Measurements from ENCODE around the gene CDH23. TPM values are rescaled to one million over a fixed set of nuclear protein-coding genes. Genes with fewer than 3 reads are reported as not detected.
A peak's percentile ranks its signal among the peaks of the same experiment; 100 is the strongest.

The CDH23 gene
- total RNA-seq, 1 donor from 2014 or later: 1.3 TPM

DNA sequence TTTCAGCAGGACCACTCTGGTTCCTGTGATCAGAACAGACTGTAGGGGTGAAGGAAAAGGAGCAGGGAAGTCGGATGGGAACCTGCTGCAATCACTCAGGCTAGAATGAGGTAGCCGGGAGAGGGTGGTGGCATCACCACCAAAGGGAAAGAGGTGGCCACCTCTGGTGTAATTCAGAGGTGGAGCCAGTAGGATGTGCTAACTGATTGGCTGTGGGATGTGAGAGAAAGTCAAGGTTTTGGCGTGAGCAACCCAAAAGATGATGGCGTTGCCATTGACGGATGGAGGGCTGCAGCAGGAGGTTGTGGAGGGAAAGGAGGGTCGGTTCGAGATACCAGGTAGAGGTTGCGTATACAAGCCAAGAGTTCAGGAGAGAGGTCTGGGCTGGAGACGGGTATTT, 384.0 kb downstream of the CDH23 start:
- no peak overlapping the region for H3K27ac Mint-ChIP-seq

DNA sequence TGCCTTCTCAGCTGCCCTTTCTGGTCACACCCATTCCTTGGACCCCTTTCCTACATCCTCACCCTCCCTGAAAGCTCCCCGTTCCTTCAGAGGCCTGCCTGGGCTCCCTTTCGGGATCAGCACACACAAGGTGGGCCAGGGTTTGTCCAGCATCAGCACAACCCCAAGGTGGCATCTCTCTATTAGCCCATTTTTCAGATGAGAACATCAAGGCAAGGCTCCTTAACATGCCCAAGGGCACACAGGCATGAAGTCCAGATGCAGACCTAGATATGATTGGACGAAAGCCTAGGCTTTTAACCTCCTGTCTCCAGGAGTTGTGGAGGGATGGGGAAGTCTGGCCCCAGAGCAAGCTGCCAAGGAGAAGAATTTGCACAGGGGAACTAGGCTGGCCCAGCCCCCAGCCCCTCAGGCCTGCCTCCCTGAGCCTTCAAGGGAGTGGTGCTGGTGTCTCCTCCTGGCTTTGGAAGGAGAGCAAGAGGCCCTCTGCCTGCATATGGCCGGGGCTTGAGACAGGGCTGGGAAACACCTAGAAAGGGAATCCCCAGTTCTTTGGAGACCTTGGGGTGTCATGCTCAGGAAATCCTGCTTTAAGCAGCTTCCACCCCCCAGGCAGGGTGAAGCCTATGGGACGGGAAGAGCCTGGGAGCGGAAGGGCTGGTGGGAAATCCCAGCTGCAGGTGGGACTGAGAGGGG, 385.6 kb downstream of the CDH23 start:
- no peaks in the 10 kb centered on the region for H3K27me3 Mint-ChIP-seq
- DNase-seq: no peak
- H3K36me3 Mint-ChIP-seq (ENCODE audit: low read depth): no peaks in the 10 kb centered on the region
- no peaks in the 10 kb centered on the region for H3K9me3 Mint-ChIP-seq
- intact Hi-C loops (cut with micrococcal nuclease): no loop called here
- peaks cover 14% of the 10 kb centered on the region for H3K4me1 Mint-ChIP-seq
- H3K4me3 Mint-ChIP-seq: no peak overlapping the region
- H3K27ac Mint-ChIP-seq: no peak overlapping the region

More for the DNA sequence above, 384.0 kb downstream of the CDH23 start:
- DNase-seq: no peak
- intact Hi-C loops (cut with micrococcal nuclease): no loop called here
- Mint-ChIP-seq H3K27me3 (no peaks in the 10 kb centered on the region), H3K9me3 (no peaks in the 10 kb centered on the region), H3K4me1 (peaks cover 26% of the 10 kb centered on the region), H3K36me3 (ENCODE audit: low read depth) (no peaks in the 10 kb centered on the region), H3K4me3 (no peak overlapping the region)

DNA sequence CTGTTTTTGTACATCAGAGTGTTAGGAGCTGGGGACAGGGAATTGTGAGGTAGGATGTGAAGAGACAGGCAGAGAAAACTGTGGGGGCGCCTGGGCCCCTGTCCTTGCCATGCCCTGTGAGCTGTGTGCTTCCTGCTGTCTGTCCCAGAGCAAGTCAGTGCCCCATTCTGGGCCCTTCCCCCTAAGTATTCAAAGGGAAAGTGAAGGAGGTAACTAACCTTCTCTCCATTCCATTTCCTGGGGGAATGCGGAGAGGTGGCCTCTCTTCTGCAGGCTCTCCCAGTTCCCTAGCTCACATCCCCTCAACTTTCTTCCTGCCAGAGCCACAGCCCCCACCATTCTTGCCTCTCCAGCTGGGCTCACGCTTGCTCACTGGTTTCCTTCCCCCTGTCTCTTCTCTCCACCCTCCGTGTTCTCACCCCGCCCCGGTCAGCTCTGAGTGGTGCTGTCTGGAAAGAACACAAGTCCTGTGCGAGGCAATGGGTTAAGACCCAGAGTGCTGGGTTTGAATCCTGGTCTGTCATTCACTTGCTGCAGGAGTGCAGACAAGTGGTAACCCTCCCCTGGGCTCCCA, 386.3 kb downstream of the CDH23 start:
- intact Hi-C loops (cut with micrococcal nuclease): no loop called here
- Mint-ChIP-seq H3K9me3 (no peaks in the 10 kb centered on the region), H3K4me1 (peaks cover 14% of the 10 kb centered on the region), H3K36me3 (ENCODE audit: low read depth) (no peaks in the 10 kb centered on the region), H3K4me3 (no peak overlapping the region), H3K27me3 (no peaks in the 10 kb centered on the region), H3K27ac (no peak overlapping the region)
- no peak for DNase-seq

DNA sequence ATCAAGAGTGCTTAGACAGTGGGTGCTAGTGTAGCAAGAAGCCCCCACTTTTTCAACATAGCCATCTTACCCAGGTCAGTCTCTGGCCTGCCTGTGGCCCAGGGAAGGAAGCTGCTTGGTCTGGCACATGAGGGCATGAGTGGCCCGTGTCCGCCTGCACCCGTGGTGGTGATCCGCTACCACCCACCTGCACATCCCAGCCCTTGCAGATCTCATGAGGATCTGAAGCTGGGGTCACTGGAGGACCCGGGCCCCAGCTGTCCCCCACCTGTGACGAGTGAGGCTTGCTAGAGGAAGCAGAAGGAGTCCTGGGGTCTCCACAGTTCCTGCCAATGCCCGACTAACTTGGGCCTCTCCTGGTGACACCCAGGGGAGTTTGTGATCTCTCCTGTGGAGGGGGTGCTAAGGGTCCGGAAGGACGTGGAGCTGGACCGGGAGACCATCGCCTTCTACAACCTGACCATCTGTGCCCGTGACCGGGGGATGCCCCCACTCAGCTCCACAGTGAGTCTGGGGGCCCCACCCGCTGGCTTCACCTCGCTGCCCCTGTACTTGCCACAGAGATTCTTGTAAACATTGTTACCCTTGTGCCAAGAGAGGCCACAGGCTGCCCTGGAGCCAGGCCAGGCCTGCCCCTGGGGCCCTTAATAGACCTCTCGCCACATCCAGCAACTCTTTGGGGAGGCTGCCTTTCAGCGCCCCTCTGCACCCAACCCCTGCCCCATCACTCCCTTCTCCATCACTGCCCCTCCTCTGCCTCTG, 387.4 kb downstream of the CDH23 start:
- H3K36me3 Mint-ChIP-seq (ENCODE audit: low read depth): no peaks in the 10 kb centered on the region
- intact Hi-C loops (cut with micrococcal nuclease): no loop called here
- peaks cover 10% of the 10 kb centered on the region for H3K4me1 Mint-ChIP-seq
- H3K27me3 Mint-ChIP-seq: no peaks in the 10 kb centered on the region
- H3K9me3 Mint-ChIP-seq: no peaks in the 10 kb centered on the region
- no peak overlapping the region for H3K4me3 Mint-ChIP-seq
- no peak overlapping the region for H3K27ac Mint-ChIP-seq
- DNase-seq: no peak

DNA sequence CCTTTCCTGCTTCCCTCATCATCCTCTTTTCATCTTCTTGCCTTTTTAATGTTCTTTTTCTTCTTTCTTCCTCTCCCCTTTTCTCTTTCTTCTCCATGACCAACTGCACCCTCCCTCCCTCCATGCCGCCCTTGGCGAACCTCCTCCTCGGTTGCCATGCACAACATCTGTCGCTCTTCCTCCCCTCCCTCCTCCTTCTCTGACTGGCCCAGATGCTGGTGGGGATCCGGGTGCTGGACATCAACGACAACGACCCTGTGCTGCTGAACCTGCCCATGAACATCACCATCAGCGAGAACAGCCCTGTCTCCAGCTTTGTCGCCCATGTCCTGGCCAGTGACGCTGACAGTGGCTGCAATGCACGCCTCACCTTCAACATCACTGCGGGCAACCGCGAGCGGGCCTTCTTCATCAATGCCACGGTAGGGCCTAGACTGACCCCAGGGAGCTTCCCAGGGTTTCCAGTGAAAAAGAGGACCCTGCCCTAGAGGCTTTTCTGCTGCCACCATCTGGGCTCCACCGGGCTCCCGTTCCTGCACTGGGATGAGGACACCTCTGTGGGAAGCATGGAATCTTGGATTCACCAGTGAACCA, 388.1 kb downstream of the CDH23 start:
- DNase-seq: no peak
- intact Hi-C loops (cut with micrococcal nuclease): no loop called here
- H3K36me3 Mint-ChIP-seq (ENCODE audit: low read depth): no peaks in the 10 kb centered on the region
- H3K27me3 Mint-ChIP-seq: no peaks in the 10 kb centered on the region
- no peak overlapping the region for H3K27ac Mint-ChIP-seq
- H3K4me3 Mint-ChIP-seq: no peak overlapping the region
- H3K4me1 Mint-ChIP-seq: peaks cover 7% of the 10 kb centered on the region
- H3K9me3 Mint-ChIP-seq: no peaks in the 10 kb centered on the region

DNA sequence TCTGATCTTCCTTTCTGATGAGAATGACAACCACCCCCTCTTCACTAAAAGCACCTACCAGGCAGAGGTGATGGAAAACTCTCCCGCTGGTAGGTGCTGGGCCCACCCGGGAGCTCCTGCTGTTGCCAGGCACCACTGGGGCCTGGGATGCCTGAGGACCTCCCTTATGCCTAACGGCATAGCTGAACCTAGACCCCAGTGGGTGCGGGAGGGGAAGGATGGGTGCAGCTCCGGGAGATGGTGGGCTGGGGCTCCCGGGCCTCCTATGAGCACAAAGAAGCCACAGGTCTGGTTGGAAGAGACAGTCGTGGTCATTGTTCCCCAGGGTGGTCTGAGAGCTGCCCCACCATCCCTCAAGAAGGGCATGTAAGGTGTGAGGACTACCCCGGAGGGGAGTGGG, 392.2 kb downstream of the CDH23 start:
- Mint-ChIP-seq H3K4me1 (peaks cover 2% of the 10 kb centered on the region), H3K27ac (no peak overlapping the region), H3K36me3 (ENCODE audit: low read depth) (no peaks in the 10 kb centered on the region), H3K27me3 (no peaks in the 10 kb centered on the region), H3K4me3 (no peak overlapping the region), H3K9me3 (no peaks in the 10 kb centered on the region)
- no peak for DNase-seq
- intact Hi-C loops (cut with micrococcal nuclease): no loop called here

DNA sequence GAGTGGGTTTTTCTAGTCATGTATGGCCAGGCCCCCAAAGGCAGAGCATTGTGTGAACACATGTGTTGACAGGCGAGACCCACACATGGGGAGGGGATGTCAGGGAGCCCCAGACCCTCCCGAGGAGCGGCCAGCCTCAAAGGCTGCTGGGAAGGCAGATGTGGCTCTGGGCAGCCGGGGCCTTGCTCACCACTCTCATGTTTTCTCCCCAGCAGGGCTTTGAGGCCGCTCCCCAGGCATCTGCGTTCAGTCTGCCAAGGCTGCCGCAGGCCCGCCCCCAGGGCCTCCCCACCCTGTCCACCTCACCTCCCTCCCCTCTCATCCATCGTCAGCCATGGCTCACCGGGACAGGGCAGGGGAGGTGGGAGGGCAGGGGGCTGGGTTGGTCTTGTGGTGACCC, 393.2 kb downstream of the CDH23 start:
- intact Hi-C loops (cut with micrococcal nuclease): no loop called here
- H3K27me3 Mint-ChIP-seq: no peaks in the 10 kb centered on the region
- peaks cover 2% of the 10 kb centered on the region for H3K4me1 Mint-ChIP-seq
- H3K27ac Mint-ChIP-seq: no peak overlapping the region
- no peak for DNase-seq
- no peak overlapping the region for H3K4me3 Mint-ChIP-seq
- H3K36me3 Mint-ChIP-seq (ENCODE audit: low read depth): no peaks in the 10 kb centered on the region
- no peaks in the 10 kb centered on the region for H3K9me3 Mint-ChIP-seq

DNA sequence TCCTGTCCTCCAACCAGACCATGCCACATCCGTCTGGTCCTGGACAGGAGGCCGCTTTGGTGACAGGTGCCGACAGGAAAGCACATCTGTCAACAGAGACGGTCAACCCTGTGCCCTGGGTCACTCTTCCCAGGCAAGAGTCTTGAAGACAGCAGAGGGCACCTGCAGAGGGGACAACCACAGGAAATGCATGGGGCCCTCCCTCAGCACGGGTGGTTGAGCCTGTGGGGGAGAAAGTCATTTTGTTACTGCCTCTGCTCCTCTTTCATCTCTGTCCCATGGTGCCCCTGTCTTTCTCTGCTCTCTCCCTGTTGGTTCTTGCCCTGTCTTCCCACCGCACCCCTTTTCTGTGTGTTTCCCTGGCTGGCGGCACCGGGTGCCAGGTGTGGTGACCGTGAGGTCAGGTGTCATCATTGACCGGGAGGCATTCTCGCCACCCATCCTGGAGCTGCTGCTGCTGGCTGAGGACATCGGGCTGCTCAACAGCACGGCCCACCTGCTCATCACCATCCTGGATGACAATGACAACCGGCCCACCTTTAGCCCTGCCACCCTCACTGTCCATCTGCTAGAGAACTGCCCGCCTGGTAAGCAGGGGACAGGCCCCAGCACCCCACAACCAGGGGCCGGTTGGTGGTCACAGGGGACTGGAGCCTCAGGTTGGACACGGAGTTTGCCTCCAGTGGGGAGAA, 394.2 kb downstream of the CDH23 start:
- H3K4me1 Mint-ChIP-seq: peaks cover 5% of the 10 kb centered on the region
- H3K27ac Mint-ChIP-seq: no peak overlapping the region
- intact Hi-C loops (cut with micrococcal nuclease): no loop called here
- no peaks in the 10 kb centered on the region for H3K27me3 Mint-ChIP-seq
- DNase-seq: no peak
- no peaks in the 10 kb centered on the region for H3K36me3 Mint-ChIP-seq (ENCODE audit: low read depth)
- H3K9me3 Mint-ChIP-seq: peaks cover 3% of the 10 kb centered on the region
- H3K4me3 Mint-ChIP-seq: no peak overlapping the region

DNA sequence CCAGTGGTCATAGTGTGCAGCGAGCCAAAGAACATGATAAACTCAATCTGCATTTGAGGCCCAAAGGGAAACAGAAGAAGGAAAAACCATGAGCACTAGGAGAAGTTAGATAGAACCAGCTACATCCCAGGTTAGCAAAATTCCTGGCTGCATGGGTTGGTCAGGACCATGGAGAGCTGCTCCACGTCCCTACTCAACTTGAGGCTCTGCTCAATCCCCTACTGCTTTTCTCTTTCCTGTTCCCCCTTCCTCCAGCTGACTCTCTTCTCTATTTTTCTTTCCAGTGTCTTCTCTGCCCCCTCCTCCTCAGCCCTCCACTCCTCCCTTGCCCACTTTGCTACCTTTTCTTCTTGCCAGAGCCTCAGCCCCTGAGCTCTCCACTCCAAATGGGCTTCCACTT, 398.5 kb downstream of the CDH23 start:
- Mint-ChIP-seq H3K4me3 (no peak overlapping the region), H3K27me3 (no peaks in the 10 kb centered on the region), H3K9me3 (peaks cover 6% of the 10 kb centered on the region), H3K4me1 (peaks cover 14% of the 10 kb centered on the region), H3K27ac (no peak overlapping the region), H3K36me3 (ENCODE audit: low read depth) (no peaks in the 10 kb centered on the region)
- peak; percentile 72 for DNase-seq
- intact Hi-C loops (cut with micrococcal nuclease): no loop called here

DNA sequence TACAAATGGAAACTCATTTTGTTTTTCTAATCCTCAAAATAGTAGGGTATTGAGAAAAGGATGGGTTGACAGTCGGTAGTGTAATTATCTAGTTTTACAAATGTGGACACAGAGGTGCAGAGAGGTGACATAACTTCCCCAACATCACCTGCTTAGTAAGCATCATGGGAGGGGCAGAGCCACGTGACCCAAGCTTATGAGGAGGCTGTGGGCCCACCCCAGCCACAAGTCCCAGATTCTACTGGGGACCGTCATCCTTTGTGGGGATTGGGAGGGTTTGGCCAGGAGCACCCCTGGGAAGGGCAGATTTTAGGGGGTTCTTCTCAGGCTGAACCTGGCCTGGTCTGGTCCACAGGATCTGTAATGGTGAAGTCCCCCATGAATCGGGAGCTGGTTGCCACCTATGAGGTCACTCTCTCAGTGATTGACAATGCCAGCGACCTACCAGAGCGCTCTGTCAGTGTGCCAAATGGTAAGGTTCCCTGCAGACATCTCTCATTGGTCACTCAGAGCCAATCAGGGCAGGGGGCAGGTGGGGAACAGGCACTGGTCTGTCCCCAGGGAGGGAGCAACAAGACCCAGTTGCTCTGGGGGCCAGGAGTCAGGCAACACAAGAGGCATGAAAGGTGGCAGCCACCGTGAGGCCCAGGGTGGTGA, 400.2 kb downstream of the CDH23 start:
- Mint-ChIP-seq H3K27ac (peak overlapping the region; percentile 78), H3K4me3 (no peak overlapping the region), H3K27me3 (no peaks in the 10 kb centered on the region), H3K4me1 (peaks cover 11% of the 10 kb centered on the region), H3K9me3 (peaks cover 6% of the 10 kb centered on the region), H3K36me3 (ENCODE audit: low read depth) (no peaks in the 10 kb centered on the region)
- no peak for DNase-seq
- intact Hi-C loops (cut with micrococcal nuclease): no loop called here

DNA sequence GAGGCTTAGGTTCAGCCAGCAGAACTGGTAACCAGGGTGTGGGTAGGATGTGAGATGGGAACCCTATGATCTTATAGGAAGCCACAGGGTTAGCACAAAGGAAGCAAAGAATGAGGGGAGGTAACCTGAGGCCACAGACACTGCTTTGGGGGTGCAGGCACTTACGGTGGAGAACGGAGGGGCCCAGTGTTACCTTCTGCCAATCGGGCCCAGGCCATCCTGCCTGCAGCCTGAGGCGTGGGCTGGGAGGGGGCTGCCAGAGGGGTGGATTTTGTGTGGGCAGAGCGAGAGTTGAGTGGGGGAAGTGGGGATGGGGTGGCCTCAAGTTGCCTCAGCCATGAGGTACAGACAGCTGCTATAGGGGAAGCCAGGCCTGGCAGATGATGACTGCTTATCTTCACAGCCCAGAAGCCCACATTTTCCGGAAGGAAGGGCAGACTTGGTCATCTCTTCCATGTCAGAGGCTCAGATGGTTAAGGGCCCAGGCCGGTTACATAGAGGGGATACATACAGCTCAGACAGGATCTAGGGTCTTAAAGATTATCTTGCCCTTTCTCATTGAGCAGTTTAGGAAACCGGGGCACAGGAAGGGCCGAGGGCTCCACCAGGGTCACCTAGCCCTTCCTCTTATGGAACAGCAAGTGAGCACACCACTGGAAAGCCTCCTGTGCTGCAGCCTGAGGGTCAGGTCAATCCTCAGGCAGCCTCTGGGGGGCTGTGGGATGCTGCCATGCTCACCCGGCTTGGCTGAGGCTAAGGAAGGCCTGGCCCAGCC, 401.0 kb downstream of the CDH23 start:
- no peaks in the 10 kb centered on the region for H3K36me3 Mint-ChIP-seq (ENCODE audit: low read depth)
- H3K27me3 Mint-ChIP-seq: no peaks in the 10 kb centered on the region
- no peak overlapping the region for H3K4me3 Mint-ChIP-seq
- intact Hi-C loops (cut with micrococcal nuclease): no loop called here
- H3K9me3 Mint-ChIP-seq: peaks cover 6% of the 10 kb centered on the region
- peak overlapping the region; percentile 78 for H3K27ac Mint-ChIP-seq
- peaks cover 11% of the 10 kb centered on the region for H3K4me1 Mint-ChIP-seq
- no peak for DNase-seq

DNA sequence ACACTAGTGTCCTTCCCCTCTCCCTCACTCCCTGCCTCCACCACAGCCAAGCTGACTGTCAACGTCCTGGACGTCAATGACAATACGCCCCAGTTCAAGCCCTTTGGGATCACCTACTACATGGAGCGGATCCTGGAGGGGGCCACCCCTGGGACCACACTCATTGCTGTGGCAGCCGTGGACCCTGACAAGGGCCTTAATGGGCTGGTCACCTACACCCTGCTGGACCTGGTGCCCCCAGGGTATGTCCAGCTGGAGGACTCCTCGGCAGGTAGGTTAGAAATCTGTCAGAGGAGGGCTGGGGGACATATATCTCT, 401.5 kb downstream of the CDH23 start:
- Mint-ChIP-seq H3K27me3 (no peaks in the 10 kb centered on the region), H3K36me3 (ENCODE audit: low read depth) (no peaks in the 10 kb centered on the region), H3K27ac (no peak overlapping the region), H3K9me3 (peaks cover 6% of the 10 kb centered on the region), H3K4me3 (no peak overlapping the region), H3K4me1 (peaks cover 11% of the 10 kb centered on the region)
- intact Hi-C loops (cut with micrococcal nuclease): no loop called here
- DNase-seq: no peak

DNA sequence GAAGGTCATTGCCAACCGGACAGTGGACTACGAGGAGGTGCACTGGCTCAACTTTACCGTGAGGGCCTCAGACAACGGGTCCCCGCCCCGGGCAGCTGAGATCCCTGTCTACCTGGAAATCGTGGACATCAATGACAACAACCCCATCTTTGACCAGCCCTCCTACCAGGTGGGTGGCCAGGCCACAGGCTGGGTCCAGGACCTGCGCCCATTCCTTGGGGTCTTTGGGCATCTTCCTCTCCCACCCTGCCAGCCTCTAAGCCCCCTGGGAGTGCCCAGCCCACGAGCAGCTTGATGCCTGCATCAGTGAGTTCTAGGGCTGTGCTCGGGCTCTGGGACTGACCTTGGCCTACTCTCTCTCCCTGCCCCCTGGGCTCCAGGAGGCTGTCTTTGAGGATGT, 402.4 kb downstream of the CDH23 start:
- Mint-ChIP-seq H3K4me3 (no peak overlapping the region), H3K9me3 (peaks cover 6% of the 10 kb centered on the region), H3K27me3 (no peaks in the 10 kb centered on the region), H3K4me1 (peaks cover 11% of the 10 kb centered on the region), H3K27ac (no peak overlapping the region), H3K36me3 (ENCODE audit: low read depth) (no peaks in the 10 kb centered on the region)
- no peak for DNase-seq
- intact Hi-C loops (cut with micrococcal nuclease): no loop called here

Data from activated CD4-positive, alpha-beta T cell treated with anti-CD3 and anti-CD28 coated beads, Interleukin-2, amount 10 ng/mL, durations not matched to agents 24 days and 14 days (primary cell).